Neural cell (in vitro differentiated cells): ENCODE results near the gene NOTCH2. TPM values are rescaled to one million over a fixed set of nuclear protein-coding genes. Genes with fewer than 3 reads are reported as not detected.

Experiments
- H2AFZ ChIP-seq: fragments of 200-600, 300-800 bp; sonication (generic), shearing (Covaris generic); 2 replicates; pipeline ENCODE4 v1.6.0; 2014; ENCODE audit warnings: low read depth, mild to moderate bottlenecking, antibody characterized with exemption, low read length, moderate library complexity
- H3F3A ChIP-seq: fragments of 200-600 bp; shearing (Covaris generic); 2 replicates; pipeline ENCODE4 v1.6.1; 2016; ENCODE audit warnings: mild to moderate bottlenecking, moderate library complexity, mixed read lengths, antibody characterized with exemption, low read length; ENCODE audit not compliant: insufficient read depth, poor library complexity, severe bottlenecking
- H3K27ac ChIP-seq: fragments of 200-600, 300-800 bp; sonication (generic), shearing (Covaris generic); 2 replicates; pipeline ENCODE4 v1.5.1; 2014; ENCODE audit warnings: mild to moderate bottlenecking, low read length, moderate library complexity
- H3K27me3 ChIP-seq: fragments of 300-800, 200-600 bp; sonication (generic), shearing (Covaris generic); 2 replicates; pipeline ENCODE4 v1.6.0; 2014; ENCODE audit warnings: mild to moderate bottlenecking, low read depth, low read length, moderate library complexity; ENCODE audit not compliant: insufficient read depth
- H3K36me3 ChIP-seq: fragments of 300-800, 200-600 bp; sonication (generic), shearing (Covaris generic); 2 replicates; pipeline ENCODE4 v1.5.1; 2014; ENCODE audit warnings: mild to moderate bottlenecking, antibody characterized with exemption, low read length, moderate library complexity; ENCODE audit not compliant: insufficient read depth
- H3K4me2 ChIP-seq: fragments of 300-800, 200-600 bp; sonication (generic), shearing (Covaris generic); 2 replicates; pipeline ENCODE4 v1.6.0; 2014; ENCODE audit warnings: mild to moderate bottlenecking, low read length
- H3K4me3 ChIP-seq: fragments of 300-800, 200-600 bp; sonication (generic), shearing (Covaris generic); 2 replicates; pipeline ENCODE4 v1.5.1; 2014; ENCODE audit warnings: mild to moderate bottlenecking, low read length, moderate library complexity
- H3K79me2 ChIP-seq: fragments of 200-600 bp; shearing (Covaris generic); replicated peaks from 2 replicates; pipeline ENCODE4 v1.6.0; 2014; ENCODE audit warnings: mild to moderate bottlenecking, low read length, moderate library complexity; ENCODE audit not compliant: insufficient read depth
- H3K9ac ChIP-seq: fragments of 300-800, 200-600 bp; sonication (generic), shearing (Covaris generic); 2 replicates; pipeline ENCODE4 v1.6.1; 2016; ENCODE audit warnings: mild to moderate bottlenecking, low read length, mixed read lengths
- H3K9me2 ChIP-seq: fragments of 200-600 bp; shearing (Covaris generic); 2 replicates; pipeline ENCODE4 v1.6.1; 2016; ENCODE audit warnings: mild to moderate bottlenecking, low read length, mixed read lengths; ENCODE audit not compliant: insufficient read depth
- H3K9me3 ChIP-seq: fragments of 200-600, 300-800 bp; sonication (generic), shearing (Covaris generic); 2 replicates; pipeline ENCODE4 v1.6.1; 2016; ENCODE audit warnings: mild to moderate bottlenecking, mixed run types, low read length, moderate library complexity, mixed read lengths
- H4K20me1 ChIP-seq: fragments of 200-600 bp; shearing (Covaris generic); 2 replicates; pipeline ENCODE4 v1.6.1; 2016; ENCODE audit warnings: mild to moderate bottlenecking, mixed run types; ENCODE audit not compliant: insufficient read depth
- EP300 ChIP-seq: fragments of 450-650 bp; conservative IDR thresholded peaks from 2 replicates; pipeline ENCODE4 v1.6.1; 2014; ENCODE audit warnings: antibody characterized with exemption, mild to moderate bottlenecking, moderate library complexity; ENCODE audit not compliant: poor library complexity, severe bottlenecking
- EZH2 ChIP-seq: fragments of 200-600, 300-800 bp; shearing (Covaris generic), sonication (generic); IDR thresholded peaks from 2 replicates; pipeline ENCODE4 v1.6.1; 2014; ENCODE audit warnings: antibody characterized with exemption, low read length, borderline replicate concordance, mild to moderate bottlenecking; ENCODE audit not compliant: insufficient read depth, poor library complexity, severe bottlenecking
- MXI1 ChIP-seq: fragments of 450-650 bp; conservative IDR thresholded peaks from 2 replicates; pipeline ENCODE4 v1.6.1; 2014; ENCODE audit warnings: antibody characterized with exemption, mild to moderate bottlenecking; ENCODE audit not compliant: poor library complexity, severe bottlenecking
- POLR2AphosphoS5 ChIP-seq: IDR thresholded peaks from 2 replicates; pipeline ENCODE4 v1.6.1; 2012
- RAD21 ChIP-seq: fragments of 450-650 bp; conservative IDR thresholded peaks from 2 replicates; pipeline ENCODE4 v1.6.1; 2014; ENCODE audit warnings: antibody characterized with exemption, mild to moderate bottlenecking, moderate library complexity
- SMC3 ChIP-seq: fragments of 450-650 bp; conservative IDR thresholded peaks from 2 replicates; pipeline ENCODE4 v1.6.1; 2014; ENCODE audit warnings: antibody characterized with exemption, mild to moderate bottlenecking, moderate library complexity; ENCODE audit not compliant: poor library complexity
- TAF1 ChIP-seq: IDR thresholded peaks from 2 replicates; pipeline ENCODE4 v1.6.1; 2012; ENCODE audit warnings: low read depth
- polyA plus RNA-seq: library from polyadenylated mRNA; depleted of rRNA; stranded (reverse); fragments of >200 nt; gene quantifications from 2 replicates; pipeline ENCODE4 v1.2.3, GENCODE V29; 2014
- TF ChIP-seq, protein P1 (sequence below): fragments of 450-650 bp; IDR thresholded peaks from 2 replicates; pipeline ENCODE4 v1.5.1; 2014; ENCODE audit warnings: antibody characterized with exemption, mild to moderate bottlenecking, moderate library complexity; ENCODE audit not compliant: poor library complexity, severe bottlenecking
- TF ChIP-seq, protein P2 (sequence below): IDR thresholded peaks from 2 replicates; pipeline ENCODE4 v1.6.1; 2012; ENCODE audit warnings: borderline replicate concordance

NOTCH2 gene
- polyA plus RNA-seq, 1 donor from 2014 or later, result 0.73 TPM

DNA sequence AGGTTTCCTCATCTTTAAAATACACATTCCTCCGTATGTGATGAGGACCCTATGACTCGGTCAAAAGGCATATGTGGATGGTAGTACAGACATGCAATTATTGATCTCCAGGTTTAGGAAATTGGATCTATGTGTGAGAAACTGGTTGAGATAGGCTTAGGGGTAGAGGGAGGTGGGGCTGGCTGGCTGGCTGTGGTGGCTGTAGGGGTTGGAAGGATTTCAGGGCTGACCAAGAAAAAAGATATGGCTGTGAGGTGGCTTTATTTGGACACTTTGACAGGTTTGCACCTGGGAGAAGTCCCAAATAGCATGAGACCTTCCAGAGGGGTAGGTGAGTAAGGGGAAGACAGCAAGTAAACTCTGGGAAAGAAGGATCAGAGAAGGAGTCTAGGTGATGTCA lies 133.5 kb downstream of the NOTCH2 start:
- Histone ChIP-seq H3K9me3 (no peaks in the 10 kb centered on the region), H3K79me2 (no peaks in the 10 kb centered on the region), H3K27ac (no peak overlapping the region), H3K9ac (no peak overlapping the region), H3F3A (no peaks in the 10 kb centered on the region), H4K20me1 (no peaks in the 10 kb centered on the region), H3K4me3 (no peak overlapping the region), H3K27me3 (no peaks in the 10 kb centered on the region), H3K36me3 (no peaks in the 10 kb centered on the region), H3K9me2 (no peaks in the 10 kb centered on the region), H2AFZ (no peak overlapping the region), H3K4me2 (no peak overlapping the region)
- TF ChIP-seq MXI1 (no peak), RAD21 (no peak), EZH2 (no peak), EP300 (no peak), SMC3 (no peak), POLR2AphosphoS5 (no peak), TAF1 (no peak)
- TF ChIP-seq, protein P1, sequence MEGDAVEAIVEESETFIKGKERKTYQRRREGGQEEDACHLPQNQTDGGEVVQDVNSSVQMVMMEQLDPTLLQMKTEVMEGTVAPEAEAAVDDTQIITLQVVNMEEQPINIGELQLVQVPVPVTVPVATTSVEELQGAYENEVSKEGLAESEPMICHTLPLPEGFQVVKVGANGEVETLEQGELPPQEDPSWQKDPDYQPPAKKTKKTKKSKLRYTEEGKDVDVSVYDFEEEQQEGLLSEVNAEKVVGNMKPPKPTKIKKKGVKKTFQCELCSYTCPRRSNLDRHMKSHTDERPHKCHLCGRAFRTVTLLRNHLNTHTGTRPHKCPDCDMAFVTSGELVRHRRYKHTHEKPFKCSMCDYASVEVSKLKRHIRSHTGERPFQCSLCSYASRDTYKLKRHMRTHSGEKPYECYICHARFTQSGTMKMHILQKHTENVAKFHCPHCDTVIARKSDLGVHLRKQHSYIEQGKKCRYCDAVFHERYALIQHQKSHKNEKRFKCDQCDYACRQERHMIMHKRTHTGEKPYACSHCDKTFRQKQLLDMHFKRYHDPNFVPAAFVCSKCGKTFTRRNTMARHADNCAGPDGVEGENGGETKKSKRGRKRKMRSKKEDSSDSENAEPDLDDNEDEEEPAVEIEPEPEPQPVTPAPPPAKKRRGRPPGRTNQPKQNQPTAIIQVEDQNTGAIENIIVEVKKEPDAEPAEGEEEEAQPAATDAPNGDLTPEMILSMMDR, result no peak
- TF ChIP-seq, protein P2, sequence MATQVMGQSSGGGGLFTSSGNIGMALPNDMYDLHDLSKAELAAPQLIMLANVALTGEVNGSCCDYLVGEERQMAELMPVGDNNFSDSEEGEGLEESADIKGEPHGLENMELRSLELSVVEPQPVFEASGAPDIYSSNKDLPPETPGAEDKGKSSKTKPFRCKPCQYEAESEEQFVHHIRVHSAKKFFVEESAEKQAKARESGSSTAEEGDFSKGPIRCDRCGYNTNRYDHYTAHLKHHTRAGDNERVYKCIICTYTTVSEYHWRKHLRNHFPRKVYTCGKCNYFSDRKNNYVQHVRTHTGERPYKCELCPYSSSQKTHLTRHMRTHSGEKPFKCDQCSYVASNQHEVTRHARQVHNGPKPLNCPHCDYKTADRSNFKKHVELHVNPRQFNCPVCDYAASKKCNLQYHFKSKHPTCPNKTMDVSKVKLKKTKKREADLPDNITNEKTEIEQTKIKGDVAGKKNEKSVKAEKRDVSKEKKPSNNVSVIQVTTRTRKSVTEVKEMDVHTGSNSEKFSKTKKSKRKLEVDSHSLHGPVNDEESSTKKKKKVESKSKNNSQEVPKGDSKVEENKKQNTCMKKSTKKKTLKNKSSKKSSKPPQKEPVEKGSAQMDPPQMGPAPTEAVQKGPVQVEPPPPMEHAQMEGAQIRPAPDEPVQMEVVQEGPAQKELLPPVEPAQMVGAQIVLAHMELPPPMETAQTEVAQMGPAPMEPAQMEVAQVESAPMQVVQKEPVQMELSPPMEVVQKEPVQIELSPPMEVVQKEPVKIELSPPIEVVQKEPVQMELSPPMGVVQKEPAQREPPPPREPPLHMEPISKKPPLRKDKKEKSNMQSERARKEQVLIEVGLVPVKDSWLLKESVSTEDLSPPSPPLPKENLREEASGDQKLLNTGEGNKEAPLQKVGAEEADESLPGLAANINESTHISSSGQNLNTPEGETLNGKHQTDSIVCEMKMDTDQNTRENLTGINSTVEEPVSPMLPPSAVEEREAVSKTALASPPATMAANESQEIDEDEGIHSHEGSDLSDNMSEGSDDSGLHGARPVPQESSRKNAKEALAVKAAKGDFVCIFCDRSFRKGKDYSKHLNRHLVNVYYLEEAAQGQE, result no peak

DNA sequence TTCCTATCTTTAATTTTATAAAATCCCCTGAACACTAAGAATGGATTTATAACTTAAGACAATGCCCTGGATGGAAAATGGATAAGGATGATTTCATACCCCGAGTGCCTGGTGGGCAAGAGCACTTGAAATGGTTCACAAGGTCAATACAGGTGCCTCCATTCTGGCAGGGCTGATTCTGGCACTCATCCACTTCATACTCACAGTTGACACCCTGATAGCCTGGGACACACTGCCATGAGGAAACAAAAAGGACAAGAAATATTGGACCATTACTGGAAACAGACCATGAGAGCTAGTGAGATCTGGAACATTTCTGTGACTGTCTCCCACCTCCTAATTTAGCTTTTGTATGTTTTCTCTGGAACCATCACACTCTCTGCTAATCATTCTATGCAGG lies 134.1 kb downstream of the NOTCH2 start:
- Histone ChIP-seq H3K27ac (no peak overlapping the region), H3K9me2 (no peaks in the 10 kb centered on the region), H3K4me2 (no peak overlapping the region), H2AFZ (no peak overlapping the region), H3K36me3 (no peaks in the 10 kb centered on the region), H3K79me2 (no peaks in the 10 kb centered on the region), H3F3A (no peaks in the 10 kb centered on the region), H3K9me3 (no peaks in the 10 kb centered on the region), H3K27me3 (no peaks in the 10 kb centered on the region), H3K9ac (no peak overlapping the region), H4K20me1 (no peaks in the 10 kb centered on the region), H3K4me3 (no peak overlapping the region)
- TF ChIP-seq MXI1 (no peak), SMC3 (no peak), TAF1 (no peak), EZH2 (no peak), EP300 (no peak), RAD21 (no peak), POLR2AphosphoS5 (no peak)
- TF ChIP-seq, protein P1, result no peak
- TF ChIP-seq, protein P2, result no peak
